ENCODE data around the gene ING5.

ING5 gene

GRCh38 chr2:241763551-241764274 lies 61.9 kb downstream of the ING5 start:
- no peak for DNase-seq

- no peak for DNase-seq
Measured at GRCh38 chr2:241764275-241765241, 62.7 kb downstream of the ING5 start.

GRCh38 chr2:241767464-241768250 lies 65.8 kb downstream of the ING5 start:
- DNase-seq = no peak

GRCh38 chr2:241768251-241768711 lies 66.4 kb downstream of the ING5 start:
- no peak for DNase-seq

GRCh38 chr2:241768850-241769249 lies 67.0 kb downstream of the ING5 start:
- no peak for DNase-seq

- no peak for DNase-seq
Measured at GRCh38 chr2:241769819-241770184, 68.0 kb downstream of the ING5 start.

- no peak for DNase-seq
Measured at GRCh38 chr2:241770185-241770935, 68.5 kb downstream of the ING5 start.

- no peak for DNase-seq
Measured at GRCh38 chr2:241770936-241771285, 69.1 kb downstream of the ING5 start.

GRCh38 chr2:241771286-241772062 lies 69.6 kb downstream of the ING5 start:
- DNase-seq = no peak

GRCh38 chr2:241772063-241772499 lies 70.2 kb downstream of the ING5 start:
- no peak for DNase-seq

- DNase-seq = no peak
Measured at GRCh38 chr2:241773511-241774418, 71.9 kb downstream of the ING5 start.

- DNase-seq = no peak
Measured at GRCh38 chr2:241774419-241775222, 72.8 kb downstream of the ING5 start.

- no peak for DNase-seq
Measured at GRCh38 chr2:241775223-241776177, 73.7 kb downstream of the ING5 start.

GRCh38 chr2:241776336-241777169 lies 74.7 kb downstream of the ING5 start, which contains the start of gene GAL3ST2:
Gene GAL3ST2, plus strand, starts transcription at chr2:241776822. Its CDS starts 134 bp downstream, at chr2:241776956.
- no peak for DNase-seq

GRCh38 chr2:241777170-241777685 lies 75.4 kb downstream of the ING5 start:
- DNase-seq = no peak

GRCh38 chr2:241777686-241778627 lies 76.1 kb downstream of the ING5 start:
- DNase-seq = no peak
